Body of pancreas (tissue), 4 donors: ENCODE results near the gene C19orf81.
"Not testable (repeated sequence)": the region's sequence is repeated elsewhere in the genome, so short reads cannot be mapped to it uniquely, and the experiment has no call there.

Experiments
- POLR2A ChIP-seq, 3 donors: fragments of 450-650 bp; IDR thresholded peaks; one replicate each; pipeline ENCODE4 v1.6.1; 2016; ENCODE audit warnings: antibody characterized with exemption in 3 of 3, mild to moderate bottlenecking in 2 of 3
- TF ChIP-seq, protein P1 (sequence below), 7 experiments: fragments of 450-650 bp in 4 of 7; fragments of 200-600 bp in 3 of 7; sonication (generic) in 3 of 7; IDR thresholded peaks; one replicate each; pipeline ENCODE4 v1.5.1; 2016 to 2019; ENCODE audit warnings: antibody characterized with exemption in 7 of 7

DNA sequence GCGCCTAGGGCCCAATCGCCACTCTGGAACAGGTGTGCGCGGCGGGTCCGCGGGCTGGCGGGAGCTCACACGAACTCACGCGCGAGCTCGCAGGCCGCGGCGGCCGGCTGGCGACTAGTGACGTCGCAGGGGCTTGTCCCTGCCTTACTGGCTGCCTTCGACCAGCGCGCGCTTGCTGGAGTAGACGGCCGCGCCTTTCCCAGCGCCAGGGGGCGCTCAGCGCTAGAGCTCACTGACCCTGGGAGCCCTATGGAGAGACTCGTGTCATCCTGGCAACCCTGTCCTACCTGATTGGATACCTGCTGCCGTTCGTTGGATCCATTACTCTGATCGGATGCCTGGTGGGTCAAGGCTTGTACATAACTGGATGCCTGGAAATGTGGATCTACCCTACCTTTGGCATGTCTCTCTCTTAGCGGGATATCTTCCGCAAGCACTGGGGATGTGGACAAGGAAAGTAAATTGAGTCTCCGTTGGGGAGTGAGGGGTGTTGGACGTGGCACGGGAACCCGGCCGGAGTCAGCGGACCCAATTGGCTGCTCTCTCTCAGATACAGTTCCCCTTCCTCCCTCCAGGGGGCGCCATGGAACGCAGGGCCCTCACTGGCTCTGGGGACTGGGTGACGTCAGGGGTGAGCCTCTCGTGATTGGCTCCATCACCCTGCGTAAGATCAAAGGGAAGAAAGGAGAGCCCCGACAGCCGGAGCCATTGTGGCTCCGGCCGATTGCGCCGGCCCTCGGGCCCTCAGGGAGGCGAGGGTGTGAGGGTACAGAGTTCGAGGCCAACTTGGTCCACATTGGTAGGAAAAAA is 44.8 kb upstream of the C19orf81 start:
- TF ChIP-seq, protein P1, sequence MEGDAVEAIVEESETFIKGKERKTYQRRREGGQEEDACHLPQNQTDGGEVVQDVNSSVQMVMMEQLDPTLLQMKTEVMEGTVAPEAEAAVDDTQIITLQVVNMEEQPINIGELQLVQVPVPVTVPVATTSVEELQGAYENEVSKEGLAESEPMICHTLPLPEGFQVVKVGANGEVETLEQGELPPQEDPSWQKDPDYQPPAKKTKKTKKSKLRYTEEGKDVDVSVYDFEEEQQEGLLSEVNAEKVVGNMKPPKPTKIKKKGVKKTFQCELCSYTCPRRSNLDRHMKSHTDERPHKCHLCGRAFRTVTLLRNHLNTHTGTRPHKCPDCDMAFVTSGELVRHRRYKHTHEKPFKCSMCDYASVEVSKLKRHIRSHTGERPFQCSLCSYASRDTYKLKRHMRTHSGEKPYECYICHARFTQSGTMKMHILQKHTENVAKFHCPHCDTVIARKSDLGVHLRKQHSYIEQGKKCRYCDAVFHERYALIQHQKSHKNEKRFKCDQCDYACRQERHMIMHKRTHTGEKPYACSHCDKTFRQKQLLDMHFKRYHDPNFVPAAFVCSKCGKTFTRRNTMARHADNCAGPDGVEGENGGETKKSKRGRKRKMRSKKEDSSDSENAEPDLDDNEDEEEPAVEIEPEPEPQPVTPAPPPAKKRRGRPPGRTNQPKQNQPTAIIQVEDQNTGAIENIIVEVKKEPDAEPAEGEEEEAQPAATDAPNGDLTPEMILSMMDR (IDR thresholded peaks at IDR 0.05): not testable (repeated sequence)
- TF ChIP-seq POLR2A (IDR thresholded peaks at IDR 0.05): not testable (repeated sequence)
